ENCODE data around the gene TBC1D16. TPM values are rescaled to one million over a fixed set of nuclear protein-coding genes. Genes with fewer than 3 reads are reported as not detected.

Gene TBC1D16
- total and polyA plus RNA-seq, 5 donors from 2014 or later, result 0.06 to 0.72 (median 0.13) TPM

DNA sequence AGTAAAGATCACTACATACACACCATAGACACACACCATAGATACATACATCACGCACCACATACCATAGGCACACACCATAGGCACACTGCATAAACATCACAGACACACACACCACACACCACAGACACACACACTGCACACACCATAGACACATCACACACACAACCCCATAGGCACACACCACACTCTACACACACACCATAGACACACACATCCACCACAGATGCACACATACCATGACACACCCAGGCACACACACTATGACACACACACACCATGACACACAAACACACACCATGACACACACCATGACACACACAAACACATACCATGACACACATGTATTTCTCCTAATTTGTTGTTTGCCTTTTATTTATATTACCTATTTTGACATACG lies 14.1 kb downstream of the TBC1D16 start:
- no peaks in the 10 kb centered on the region for H3K9me3 Mint-ChIP-seq
- Histone ChIP-seq H3K27me3 (ENCODE audit: control insufficient read depth, insufficient read depth, low read length) (no peaks in the 10 kb centered on the region), H3K9me3 (ENCODE audit: control insufficient read depth in 2 of 2, low read length in 2 of 2) (no peaks in the 10 kb centered on the region), H3K27ac (ENCODE audit: insufficient read depth, low read length, poor library complexity, severe bottlenecking) (no peak overlapping the region), H3K4me3 (ENCODE audit: low read depth, low read length) (no peak overlapping the region), H3K4me1 (ENCODE audit: control insufficient read depth, insufficient read depth, low read length, poor library complexity, severe bottlenecking) (no peaks in the 10 kb centered on the region), H3K36me3 (ENCODE audit: control insufficient read depth, insufficient read depth, low read length) (no peaks in the 10 kb centered on the region)
- peaks cover 15% of the 10 kb centered on the region for H3K27me3 Mint-ChIP-seq
- no peaks in the 10 kb centered on the region for H3K4me1 Mint-ChIP-seq
- no peak overlapping the region for H3K4me3 Mint-ChIP-seq
- DNase-seq (no peak), ATAC-seq (ENCODE audit: low read depth in 2 of 2) (no peak)
- peak overlapping the region in 1 of 3 donors; percentile 27 for H3K27ac Mint-ChIP-seq
- H3K36me3 Mint-ChIP-seq, result no peaks in the 10 kb centered on the region

DNA sequence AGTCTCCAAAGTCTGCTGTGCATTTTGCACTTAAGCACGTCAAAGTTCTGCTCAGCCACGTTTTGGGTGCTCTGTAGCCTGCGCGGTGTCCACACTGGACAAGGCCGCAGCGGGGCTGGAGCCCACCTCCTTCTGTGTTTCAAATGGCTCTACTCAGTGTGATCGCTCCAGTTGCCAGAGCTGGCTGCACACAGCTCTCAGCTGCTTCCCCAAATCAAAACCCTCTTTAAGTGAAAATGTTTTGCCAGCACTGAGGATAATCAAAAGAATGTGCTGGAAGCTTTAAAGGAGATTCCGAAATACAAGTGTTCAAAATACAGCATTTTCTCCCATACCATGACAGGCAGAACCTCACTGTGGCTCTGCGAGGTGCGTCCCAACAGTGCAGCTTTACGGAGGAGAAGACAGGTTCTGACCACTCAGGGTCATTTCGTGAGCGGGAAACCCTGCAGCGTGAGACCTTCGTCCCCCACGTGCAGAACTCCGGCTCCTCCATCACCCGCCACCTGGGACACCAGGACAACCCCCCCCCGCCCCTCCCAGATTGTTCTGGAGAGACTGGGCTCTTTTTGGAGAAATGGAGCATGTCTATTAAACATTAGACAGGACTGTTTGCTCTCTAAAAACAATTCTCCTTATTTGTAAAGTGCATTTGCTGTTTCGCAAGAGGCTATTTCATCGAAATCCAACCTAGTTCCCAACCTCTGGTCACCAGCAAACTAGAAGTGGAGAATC lies 16.6 kb downstream of the TBC1D16 start:
- no peak overlapping the region for H3K4me3 ChIP-seq (ENCODE audit: low read depth, low read length)
- DNase-seq (no peak), ATAC-seq (ENCODE audit: low read depth in 2 of 2) (no peak)
- no peaks in the 10 kb centered on the region for H3K9me3 ChIP-seq (ENCODE audit: control insufficient read depth in 2 of 2, low read length in 2 of 2)
- H3K4me3 Mint-ChIP-seq, result no peak overlapping the region
- H3K36me3 Mint-ChIP-seq, result no peaks in the 10 kb centered on the region
- peaks cover 15% of the 10 kb centered on the region for H3K27me3 Mint-ChIP-seq
- H3K4me1 Mint-ChIP-seq, result peaks cover 0 to 7% (median 0%) of the 10 kb centered on the region in 4 donors
- H3K27me3 ChIP-seq (ENCODE audit: control insufficient read depth, insufficient read depth, low read length), result no peaks in the 10 kb centered on the region
- H3K9me3 Mint-ChIP-seq, result no peaks in the 10 kb centered on the region
- no peaks in the 10 kb centered on the region for H3K4me1 ChIP-seq (ENCODE audit: control insufficient read depth, insufficient read depth, low read length, poor library complexity, severe bottlenecking)
- no peak overlapping the region for H3K27ac Mint-ChIP-seq
- no peak overlapping the region for H3K27ac ChIP-seq (ENCODE audit: insufficient read depth, low read length, poor library complexity, severe bottlenecking)
- H3K36me3 ChIP-seq (ENCODE audit: control insufficient read depth, insufficient read depth, low read length), result no peaks in the 10 kb centered on the region

DNA sequence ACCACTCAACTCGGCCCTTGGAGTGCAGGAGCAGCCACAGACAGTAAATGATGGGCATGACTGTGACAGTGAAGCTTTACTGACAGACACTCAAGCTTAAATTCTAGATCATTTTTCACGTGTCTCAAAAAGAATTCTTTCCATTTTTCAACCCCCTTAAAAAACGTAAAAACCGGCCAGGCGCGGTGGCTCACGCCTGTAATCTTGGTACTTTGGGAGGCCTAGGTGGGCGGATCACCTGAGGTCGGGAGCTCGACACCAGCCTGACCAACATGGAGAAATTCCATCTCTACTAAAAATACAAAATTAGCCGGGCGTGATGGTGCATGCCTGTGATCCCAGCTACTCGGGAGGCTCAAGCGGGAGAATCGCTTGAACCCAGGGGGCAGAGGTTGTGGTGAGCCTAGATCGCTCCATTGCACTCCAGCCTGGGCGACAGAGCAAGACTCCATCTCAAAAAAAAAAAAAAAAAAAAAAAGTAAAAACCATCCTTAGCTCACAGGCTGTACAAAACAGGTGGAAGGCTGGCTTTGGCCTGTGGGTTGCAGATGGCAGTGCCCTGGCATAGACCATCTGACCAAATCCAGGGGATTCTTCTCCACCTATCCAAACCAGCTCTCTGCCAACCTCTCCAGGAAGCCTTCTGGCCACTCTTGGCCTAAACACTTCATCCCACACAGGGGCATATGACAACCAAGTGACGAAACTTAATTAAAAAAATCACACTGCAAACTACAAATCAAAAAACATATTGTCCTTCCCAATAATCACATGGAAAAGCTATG lies 18.3 kb downstream of the TBC1D16 start:
- no peaks in the 10 kb centered on the region for H3K4me1 ChIP-seq (ENCODE audit: control insufficient read depth, insufficient read depth, low read length, poor library complexity, severe bottlenecking)
- Mint-ChIP-seq H3K4me3 (no peak overlapping the region), H3K36me3 (no peaks in the 10 kb centered on the region), H3K9me3 (no peaks in the 10 kb centered on the region), H3K27me3 (peaks cover 15% of the 10 kb centered on the region), H3K27ac (no peak overlapping the region), H3K4me1 (peaks cover 0 to 7% (median 0%) of the 10 kb centered on the region in 4 donors)
- ATAC-seq (ENCODE audit: low read depth in 2 of 2), result no peak
- no peaks in the 10 kb centered on the region for H3K27me3 ChIP-seq (ENCODE audit: control insufficient read depth, insufficient read depth, low read length)
- H3K9me3 ChIP-seq (ENCODE audit: control insufficient read depth in 2 of 2, low read length in 2 of 2), result no peaks in the 10 kb centered on the region
- H3K4me3 ChIP-seq (ENCODE audit: low read depth, low read length), result no peak overlapping the region
- no peak for DNase-seq
- no peaks in the 10 kb centered on the region for H3K36me3 ChIP-seq (ENCODE audit: control insufficient read depth, insufficient read depth, low read length)
- H3K27ac ChIP-seq (ENCODE audit: insufficient read depth, low read length, poor library complexity, severe bottlenecking), result no peak overlapping the region

GRCh38 chr17:80012765-80013741 lies 22.6 kb downstream of the TBC1D16 start:
- no peaks in the 10 kb centered on the region for H3K9me3 ChIP-seq (ENCODE audit: control insufficient read depth in 2 of 2, low read length in 2 of 2)
- no peak overlapping the region for H3K4me3 ChIP-seq (ENCODE audit: low read depth, low read length)
- no peaks in the 10 kb centered on the region for H3K4me1 ChIP-seq (ENCODE audit: control insufficient read depth, insufficient read depth, low read length, poor library complexity, severe bottlenecking)
- H3K27me3 ChIP-seq (ENCODE audit: control insufficient read depth, insufficient read depth, low read length), result no peaks in the 10 kb centered on the region
- no peak for ATAC-seq (ENCODE audit: low read depth in 2 of 2)
- Mint-ChIP-seq H3K4me1 (peaks cover 0 to 7% (median 3%) of the 10 kb centered on the region in 4 donors), H3K27me3 (peaks cover 6% of the 10 kb centered on the region), H3K4me3 (no peak overlapping the region), H3K9me3 (no peaks in the 10 kb centered on the region), H3K27ac (no peak overlapping the region), H3K36me3 (no peaks in the 10 kb centered on the region)
- no peak for DNase-seq
- no peaks in the 10 kb centered on the region for H3K36me3 ChIP-seq (ENCODE audit: control insufficient read depth, insufficient read depth, low read length)
- H3K27ac ChIP-seq (ENCODE audit: insufficient read depth, low read length, poor library complexity, severe bottlenecking), result no peak overlapping the region

DNA sequence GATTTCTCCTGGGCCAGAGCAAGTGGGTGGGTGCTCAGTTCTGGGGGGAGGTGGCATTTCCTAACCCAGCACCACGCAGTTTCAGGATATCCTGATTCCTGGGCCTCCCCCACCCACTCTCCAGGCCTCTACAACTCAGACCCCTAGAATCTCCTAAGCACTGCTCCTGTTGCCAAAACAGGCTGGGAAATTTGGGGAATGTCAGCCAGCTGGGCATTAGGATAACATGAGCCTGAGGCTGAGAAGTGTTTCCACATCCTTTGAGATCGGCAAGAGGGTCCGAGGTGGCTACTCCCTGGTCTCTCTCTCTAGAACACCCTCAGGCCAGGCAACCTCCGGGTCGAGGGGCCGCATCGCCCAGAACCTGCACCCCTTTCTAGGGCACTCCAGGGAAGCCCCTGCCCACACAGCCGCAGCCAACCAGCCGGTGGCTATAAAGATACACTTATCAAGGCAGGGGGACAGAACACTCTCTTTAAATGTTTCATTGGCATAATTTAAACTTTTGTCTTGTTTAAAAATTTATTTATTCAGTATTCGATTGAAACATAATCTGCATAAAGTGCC lies 23.6 kb downstream of the TBC1D16 start:
- peaks cover 5% of the 10 kb centered on the region for H3K27me3 Mint-ChIP-seq
- Histone ChIP-seq H3K9me3 (ENCODE audit: control insufficient read depth in 2 of 2, low read length in 2 of 2) (no peaks in the 10 kb centered on the region), H3K4me3 (ENCODE audit: low read depth, low read length) (no peak overlapping the region), H3K27ac (ENCODE audit: insufficient read depth, low read length, poor library complexity, severe bottlenecking) (no peak overlapping the region), H3K4me1 (ENCODE audit: control insufficient read depth, insufficient read depth, low read length, poor library complexity, severe bottlenecking) (no peaks in the 10 kb centered on the region), H3K36me3 (ENCODE audit: control insufficient read depth, insufficient read depth, low read length) (no peaks in the 10 kb centered on the region), H3K27me3 (ENCODE audit: control insufficient read depth, insufficient read depth, low read length) (no peaks in the 10 kb centered on the region)
- H3K4me1 Mint-ChIP-seq, result peaks cover 0 to 7% (median 3%) of the 10 kb centered on the region in 4 donors
- no peak for ATAC-seq (ENCODE audit: low read depth in 2 of 2)
- H3K36me3 Mint-ChIP-seq, result no peaks in the 10 kb centered on the region
- H3K9me3 Mint-ChIP-seq, result no peaks in the 10 kb centered on the region
- no peak overlapping the region for H3K4me3 Mint-ChIP-seq
- no peak overlapping the region for H3K27ac Mint-ChIP-seq
- DNase-seq, result no peak

GRCh38 chr17:80010283-80010858 lies 25.3 kb downstream of the TBC1D16 start:
- DNase-seq, result no peak
- no peaks in the 10 kb centered on the region for H3K36me3 Mint-ChIP-seq
- H3K9me3 Mint-ChIP-seq, result no peaks in the 10 kb centered on the region
- no peaks in the 10 kb centered on the region for H3K9me3 ChIP-seq (ENCODE audit: control insufficient read depth in 2 of 2, low read length in 2 of 2)
- H3K27ac ChIP-seq (ENCODE audit: insufficient read depth, low read length, poor library complexity, severe bottlenecking), result no peak overlapping the region
- H3K4me1 ChIP-seq (ENCODE audit: control insufficient read depth, insufficient read depth, low read length, poor library complexity, severe bottlenecking), result peaks cover 5% of the 10 kb centered on the region
- peaks cover 3 to 14% (median 8%) of the 10 kb centered on the region in 4 donors for H3K4me1 Mint-ChIP-seq
- no peak overlapping the region for H3K4me3 ChIP-seq (ENCODE audit: low read depth, low read length)
- H3K27ac Mint-ChIP-seq, result no peak overlapping the region
- no peaks in the 10 kb centered on the region for H3K36me3 ChIP-seq (ENCODE audit: control insufficient read depth, insufficient read depth, low read length)
- H3K27me3 Mint-ChIP-seq, result no peaks in the 10 kb centered on the region
- no peaks in the 10 kb centered on the region for H3K27me3 ChIP-seq (ENCODE audit: control insufficient read depth, insufficient read depth, low read length)
- no peak for ATAC-seq (ENCODE audit: low read depth in 2 of 2)
- no peak overlapping the region for H3K4me3 Mint-ChIP-seq

All from CD4-positive, CD25-positive, alpha-beta regulatory T cell (primary cell).